SH-SY5Y (cell line): ENCODE measurements around the gene SGO1.
A peak's percentile ranks its signal among the peaks of the same experiment; 100 is the strongest.

Experiments
- GATA2 ChIP-seq: IDR thresholded peaks from 2 replicates; pipeline ENCODE4 v1.6.1; 2011; ENCODE audit warnings: mild to moderate bottlenecking, low read depth, low read length
- GATA3 ChIP-seq: IDR thresholded peaks from 2 replicates; pipeline ENCODE4 v1.6.1; 2011; ENCODE audit warnings: low read depth, mild to moderate bottlenecking, low read length, moderate library complexity

Gene SGO1

GRCh38 chr3:20185679-20186599, at the start of gene SGO1:
Gene SGO1, minus strand, starts transcription at chr3:20186206. Its CDS starts 2,179 bp downstream, at chr3:20184027.
- TF ChIP-seq GATA3 = no peak
- TF ChIP-seq GATA2 = 0 out of 2 replicates have a peak, but pooled peaks have one; percentile 16

- no peak for TF ChIP-seq GATA3
- TF ChIP-seq GATA2 = no peak
These were observed 49.8 kb upstream of the SGO1 start for GRCh38 chr3:20235796-20236195.

GRCh38 chr3:20232906-20233780, 47.1 kb upstream of the SGO1 start:
- no peak for TF ChIP-seq GATA3
- TF ChIP-seq GATA2 = no peak

- TF ChIP-seq GATA2 (no peak), GATA3 (no peak)
These were observed 44.9 kb upstream of the SGO1 start for GRCh38 chr3:20230954-20231353.

GRCh38 chr3:20225769-20226168, 39.8 kb upstream of the SGO1 start:
- TF ChIP-seq GATA2 = no peak
- no peak for TF ChIP-seq GATA3

- TF ChIP-seq GATA3 (no peak), GATA2 (no peak)
These were observed 36.3 kb upstream of the SGO1 start for GRCh38 chr3:20222274-20222673.

- no peak for TF ChIP-seq GATA3
- no peak for TF ChIP-seq GATA2
These were observed 32.2 kb upstream of the SGO1 start for GRCh38 chr3:20218215-20218614.

GRCh38 chr3:20215636-20216035, 29.6 kb upstream of the SGO1 start:
- TF ChIP-seq GATA2 = no peak
- no peak for TF ChIP-seq GATA3

GRCh38 chr3:20201143-20201542, 15.1 kb upstream of the SGO1 start:
- no peak for TF ChIP-seq GATA3
- TF ChIP-seq GATA2 = no peak

GRCh38 chr3:20197775-20198174, 11.8 kb upstream of the SGO1 start:
- TF ChIP-seq GATA3 (no peak), GATA2 (no peak)

- no peak for TF ChIP-seq GATA3
- TF ChIP-seq GATA2 = no peak
These were observed 8.9 kb upstream of the SGO1 start for GRCh38 chr3:20194793-20195460.

GRCh38 chr3:20190991-20191390, 5.0 kb upstream of the SGO1 start:
- TF ChIP-seq GATA2 = no peak
- no peak for TF ChIP-seq GATA3

- TF ChIP-seq GATA3 = no peak
- no peak for TF ChIP-seq GATA2
These were observed 596 bp upstream of the SGO1 start for GRCh38 chr3:20186600-20187004.

GRCh38 chr3:20185331-20185678, 701 bp downstream of the SGO1 start:
- TF ChIP-seq GATA2 (no peak), GATA3 (no peak)
